B cell (primary cell): ENCODE results near the gene PAWR. TPM values are rescaled to one million over a fixed set of nuclear protein-coding genes. Genes with fewer than 3 reads are reported as not detected.

Source experiments
- ATAC-seq: fragments of 200-7000 bp; cut with Tn5 transposase; one replicate; pipeline ENCODE4 v1.10.0; 2021; ENCODE audit warnings: low read depth, mild to moderate bottlenecking, moderate number of reproducible peaks, moderate library complexity
- CTCF ChIA-PET: fragments of 350-600 bp; sonication (Branson Sonifier 250); formaldehyde crosslinking; loops from one replicate; lab custom pipeline; 2021; ENCODE audit warnings: antibody characterized with exemption, inconsistent platforms; lab: Charles Lee
- POLR2A ChIA-PET: fragments of 350-600 bp; sonication (Branson Sonifier 250); formaldehyde crosslinking; loops from one replicate; lab custom pipeline; 2021; ENCODE audit warnings: antibody characterized with exemption; lab: Charles Lee
- DNase-seq: peaks from one replicate; pipeline ENCODE4 v3.0.0; 2013
- H2AFZ ChIP-seq: 2 replicates; pipeline ENCODE4 v1.6.1; 2012; ENCODE audit warnings: mild to moderate bottlenecking, low read depth, low read length; ENCODE audit not compliant: insufficient read depth, poor library complexity, severe bottlenecking
- H3K27ac ChIP-seq, 2 donors: 1 replicate in 1 of 2; 2 replicates in 1 of 2; pipeline ENCODE4 v1.5.1; 2012 to 2013; ENCODE audit warnings: low read length in 2 of 2, mild to moderate bottlenecking in 2 of 2, moderate library complexity in 1 of 2
- H3K27me3 ChIP-seq, 4 experiments: fragments of 200-600 bp in 1 of 4; sonication (generic) in 1 of 4; replicated peaks in 1 of 4; 1 replicate in 2 of 4; 2 replicates in 2 of 4; pipeline versions ENCODE4 v1.6.1 to v1.7.0; 2013 to 2016; ENCODE audit warnings: low read length in 3 of 4, mild to moderate bottlenecking in 2 of 4, mixed read lengths in 1 of 4, moderate library complexity in 1 of 4; ENCODE audit not compliant: insufficient read depth in 4 of 4, control insufficient read depth in 3 of 4; ENCODE audit errors: control extremely low read depth in 1 of 4
- H3K36me3 ChIP-seq, 2 experiments: replicated peaks in 1 of 2; 1 replicate in 1 of 2; 2 replicates in 1 of 2; pipeline versions ENCODE4 v1.6.1 to v1.7.1; 2013; ENCODE audit warnings: low read length in 1 of 2; ENCODE audit not compliant: insufficient read depth in 2 of 2, control insufficient read depth in 1 of 2; ENCODE audit errors: control extremely low read depth in 1 of 2, extremely low read depth in 1 of 2
- H3K4me1 ChIP-seq, 2 donors: fragments of 200-600 bp in 1 of 2; sonication (generic) in 1 of 2; 1 replicate in 1 of 2; 2 replicates in 1 of 2; pipeline versions ENCODE4 v1.5.1 to v1.6.1; 2013 to 2017; ENCODE audit warnings: low read length in 2 of 2; ENCODE audit not compliant: control insufficient read depth in 2 of 2, insufficient read depth in 2 of 2
- H3K4me2 ChIP-seq: replicated peaks from 2 replicates; pipeline ENCODE3; 2012; ENCODE audit warnings: mild to moderate bottlenecking, low read depth, low read length; ENCODE audit not compliant: poor library complexity, severe bottlenecking
- H3K4me3 ChIP-seq, 5 experiments: fragments of 200-600 bp in 1 of 5; sonication (generic) in 1 of 5; 1 replicate in 3 of 5; 2 replicates in 2 of 5; pipeline versions ENCODE4 v1.5.1 to v1.7.0; 2011 to 2016; ENCODE audit warnings: low read length in 4 of 5, mild to moderate bottlenecking in 4 of 5, low read depth in 2 of 5, control low read depth in 1 of 5, moderate library complexity in 1 of 5; ENCODE audit not compliant: insufficient read depth in 1 of 5; ENCODE audit errors: control extremely low read depth in 1 of 5, extremely low read depth in 1 of 5
- H3K79me2 ChIP-seq: fragments of 200-600 bp; sonication (generic); one replicate; pipeline ENCODE4 v1.6.0; 2016; ENCODE audit warnings: low read length; ENCODE audit not compliant: control insufficient read depth, insufficient read depth
- H3K9ac ChIP-seq: fragments of 200-600 bp; sonication (generic); 2 replicates; pipeline ENCODE4 v1.6.1; 2017; ENCODE audit warnings: mild to moderate bottlenecking, low read length, moderate library complexity
- H3K9me3 ChIP-seq, 3 donors: one replicate each; pipeline versions ENCODE4 v1.6.1 to v1.7.1; 2013; ENCODE audit warnings: low read length in 2 of 3; ENCODE audit not compliant: control insufficient read depth in 2 of 3, insufficient read depth in 1 of 3; ENCODE audit errors: control extremely low read depth in 1 of 3
- H4K20me1 ChIP-seq: 2 replicates; pipeline ENCODE4 v1.6.0; 2012; ENCODE audit warnings: mild to moderate bottlenecking, low read length; ENCODE audit not compliant: insufficient read depth, control insufficient read depth, poor library complexity, severe bottlenecking
- H3K27ac Mint-ChIP-seq: one replicate; pipeline ENCODE4 v1.8.0; 2021; ENCODE audit warnings: mixed read lengths
- H3K27me3 Mint-ChIP-seq: one replicate; pipeline ENCODE4 v1.8.0; 2021; ENCODE audit warnings: mixed read lengths
- H3K4me1 Mint-ChIP-seq: one replicate; pipeline ENCODE4 v1.8.0; 2021; ENCODE audit warnings: mixed read lengths
- H3K4me3 Mint-ChIP-seq: one replicate; pipeline ENCODE4 v1.8.0; 2021; ENCODE audit warnings: mixed read lengths
- H3K9me3 Mint-ChIP-seq: one replicate; pipeline ENCODE4 v1.8.0; 2022; ENCODE audit warnings: mixed read lengths; ENCODE audit not compliant: insufficient read depth
- CTCF ChIP-seq: fragments of 200-600 bp; IDR thresholded peaks from one replicate; pipeline ENCODE4 v1.8.0; 2022; ENCODE audit warnings: antibody characterized with exemption, mild to moderate bottlenecking
- EZH2 ChIP-seq: IDR thresholded peaks from 2 replicates; pipeline ENCODE4 v1.6.1; 2012; ENCODE audit warnings: borderline replicate concordance, low read depth, mild to moderate bottlenecking, moderate library complexity, low read length; ENCODE audit not compliant: insufficient read depth, poor library complexity, severe bottlenecking
- WGBS: methylation state at CpG from one replicate; pipeline ENCODE4 v1.1.5; 2013; ENCODE audit warnings: missing lambda C conversion rate; ENCODE audit not compliant: insufficient coverage; 5-methylcytosine and 5-hydroxymethylcytosine counted together
- intact Hi-C: fragments of 100-400 bp; cut with micrococcal nuclease; formaldehyde crosslinking; loops from one replicate; pipeline ENCODE4 v1.10.0; 2022
- polyA plus RNA-seq: library from polyadenylated mRNA; depleted of rRNA; stranded (reverse); fragments of >200 nt; gene quantifications from 2 replicates; pipeline ENCODE4 v1.2.3, GENCODE V29; 2012
- total RNA-seq, 2 donors: library from RNA; stranded (reverse); fragments of 120-200 nt in 1 of 2; gene quantifications; 1 replicate in 1 of 2; 2 replicates in 1 of 2; pipeline versions ENCODE4 v1.2.3 to v1.2.4, GENCODE V29; 2013 to 2022

Gene PAWR
- total and polyA plus RNA-seq, 2 donors (not counting 1 experiment from before 2014, with no cell fraction given): 17.9 to 90.1 TPM

GRCh38 chr12:79643821-79644220 is 46.9 kb downstream of the PAWR start:
- Histone ChIP-seq H3K4me1 (peaks cover 0 to 1% of the 10 kb centered on the region in 2 donors), H3K36me3 (peaks cover 0 to 1% of the 10 kb centered on the region in 2 experiments), H3K79me2 (peaks cover 55% of the 10 kb centered on the region), H4K20me1 (peaks cover 46% of the 10 kb centered on the region), H3K27ac (no peak overlapping the region), H3K27me3 (no peaks in the 10 kb centered on the region), H3K4me2 (no peak overlapping the region), H3K9me3 (no peaks in the 10 kb centered on the region), H3K9ac (no peak overlapping the region), H2AFZ (no peak overlapping the region), H3K4me3 (no peak overlapping the region)
- TF ChIP-seq EZH2: no peak
- TF ChIP-seq CTCF: no peak
- Mint-ChIP-seq H3K4me1 (peaks cover 21% of the 10 kb centered on the region), H3K27me3 (no peaks in the 10 kb centered on the region), H3K9me3 (no peaks in the 10 kb centered on the region), H3K27ac (no peak overlapping the region), H3K4me3 (no peak overlapping the region)
- ChIA-PET CTCF (no interaction called here), POLR2A (no interaction called here)
- WGBS: no CpG with 5 or more reads among the region's 2 CpGs
- intact Hi-C loops: no loop called here
- ATAC-seq (no peak), DNase-seq (no peak)

- Histone ChIP-seq H3K27ac (no peak overlapping the region), H3K27me3 (no peaks in the 10 kb centered on the region), H3K4me3 (no peak overlapping the region), H3K9ac (no peak overlapping the region), H3K36me3 (peaks cover 0 to 1% of the 10 kb centered on the region in 2 experiments), H3K79me2 (peaks cover 26% of the 10 kb centered on the region), H3K4me2 (no peak overlapping the region), H3K4me1 (no peaks in the 10 kb centered on the region), H4K20me1 (peaks cover 17% of the 10 kb centered on the region), H3K9me3 (no peaks in the 10 kb centered on the region), H2AFZ (no peak overlapping the region)
- DNase-seq: no peak
- no peak overlapping the region for H3K4me3 Mint-ChIP-seq
- no peaks in the 10 kb centered on the region for H3K9me3 Mint-ChIP-seq
- TF ChIP-seq CTCF (no peak), EZH2 (no peak)
- intact Hi-C loops: no loop called here
- no peak overlapping the region for H3K27ac Mint-ChIP-seq
- H3K4me1 Mint-ChIP-seq: peaks cover 3% of the 10 kb centered on the region
- ATAC-seq: no peak
- CTCF ChIA-PET: no interaction called here
- no CpG with 5 or more reads among the region's 2 CpGs for WGBS
- POLR2A ChIA-PET: interaction anchor here (0.6 kb wide), 1 partner anchor 42 kb away, joined by 3 read pairs; no protein-coding TSS in a partner anchor
- H3K27me3 Mint-ChIP-seq: no peaks in the 10 kb centered on the region
Observed at GRCh38 chr12:79638490-79638889, 52.3 kb downstream of the PAWR start.
